SH-SY5Y (cell line): ENCODE results near the gene PTTG1IP.

ENCODE experiments used
- GATA2 ChIP-seq: IDR thresholded peaks from 2 replicates; pipeline ENCODE4 v1.6.1; 2011; ENCODE audit warnings: mild to moderate bottlenecking, low read depth, low read length
- GATA3 ChIP-seq: IDR thresholded peaks from 2 replicates; pipeline ENCODE4 v1.6.1; 2011; ENCODE audit warnings: low read depth, mild to moderate bottlenecking, low read length, moderate library complexity

DNA sequence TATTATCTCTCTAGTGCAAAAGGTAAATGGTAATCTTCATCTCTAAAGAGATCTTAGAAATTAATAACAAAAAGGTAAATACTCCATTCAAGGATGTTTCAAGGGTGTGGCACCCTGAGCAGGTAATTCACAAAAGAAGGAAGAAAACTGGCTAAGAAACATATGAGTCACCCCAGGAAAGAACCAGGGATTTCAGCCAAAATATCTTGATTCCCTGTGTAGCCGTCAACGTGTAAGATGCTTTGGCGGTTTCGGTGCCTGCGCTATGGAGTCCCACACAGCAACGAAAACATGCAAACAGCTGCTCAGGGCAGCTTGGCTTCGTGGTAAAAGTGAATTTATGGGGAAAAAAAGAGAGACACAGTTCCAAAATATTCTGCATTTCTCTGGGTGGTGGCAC, 43.5 kb upstream of the PTTG1IP start:
- TF ChIP-seq GATA2 (no peak), GATA3 (no peak)
